Hindlimb muscle (tissue), 1 donor: Measurements from ENCODE around the gene ZNF205. TPM values are rescaled to one million over a fixed set of nuclear protein-coding genes. Genes with fewer than 3 reads are reported as not detected.
"Not testable (repeated sequence)": the region's sequence is repeated elsewhere in the genome, so short reads cannot be mapped to it uniquely, and the experiment has no call there.

ENCODE experiments used
- DNase-seq: peaks from one replicate; pipeline ENCODE4 v3.0.0-alpha.2; 2013
- polyA plus RNA-seq: library from polyadenylated mRNA; unstranded; fragments of 120-200 nt; gene quantifications from one replicate; pipeline ENCODE4 v1.2.1, GENCODE V29; 2013; ENCODE audit not compliant: insufficient read length

The ZNF205 gene
- polyA plus RNA-seq, 1 donor: 15.1 TPM

DNA sequence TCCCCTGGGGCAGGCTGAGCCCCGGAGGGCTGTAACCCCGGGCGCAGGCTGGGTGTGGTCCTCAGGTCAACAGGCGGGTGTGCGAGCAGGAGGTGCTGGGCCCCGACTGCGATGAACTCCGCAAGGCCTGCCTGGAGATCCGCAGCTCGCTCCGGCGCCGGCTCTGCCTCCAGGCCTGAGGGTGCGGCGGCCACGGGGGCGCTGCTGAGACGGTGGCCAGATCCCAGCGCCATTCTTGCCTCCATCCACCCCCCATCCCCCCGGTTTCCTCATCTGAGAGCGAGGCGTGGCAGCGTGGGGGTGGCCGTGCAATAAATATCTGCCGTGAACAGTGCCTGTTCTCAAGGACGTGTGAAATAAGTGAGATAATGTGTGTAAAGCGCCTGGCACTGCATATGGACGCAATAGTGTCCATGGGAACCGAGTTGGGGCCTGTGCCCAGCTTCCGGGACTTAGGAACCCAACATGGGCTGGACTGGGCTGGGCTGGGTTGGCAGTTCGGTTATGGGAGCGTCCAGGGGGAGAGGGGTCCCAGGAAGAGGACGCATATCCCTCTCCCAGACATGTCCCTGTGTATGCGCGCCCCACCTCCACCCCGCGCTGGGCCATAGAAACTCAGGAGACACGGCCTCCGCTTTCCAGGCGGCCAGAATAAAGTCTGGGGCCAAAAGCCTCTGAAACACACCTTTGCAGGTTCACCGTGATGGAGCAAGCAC lies 37.4 kb downstream of the ZNF205 start:
- DNase-seq: peak; percentile 69

DNA sequence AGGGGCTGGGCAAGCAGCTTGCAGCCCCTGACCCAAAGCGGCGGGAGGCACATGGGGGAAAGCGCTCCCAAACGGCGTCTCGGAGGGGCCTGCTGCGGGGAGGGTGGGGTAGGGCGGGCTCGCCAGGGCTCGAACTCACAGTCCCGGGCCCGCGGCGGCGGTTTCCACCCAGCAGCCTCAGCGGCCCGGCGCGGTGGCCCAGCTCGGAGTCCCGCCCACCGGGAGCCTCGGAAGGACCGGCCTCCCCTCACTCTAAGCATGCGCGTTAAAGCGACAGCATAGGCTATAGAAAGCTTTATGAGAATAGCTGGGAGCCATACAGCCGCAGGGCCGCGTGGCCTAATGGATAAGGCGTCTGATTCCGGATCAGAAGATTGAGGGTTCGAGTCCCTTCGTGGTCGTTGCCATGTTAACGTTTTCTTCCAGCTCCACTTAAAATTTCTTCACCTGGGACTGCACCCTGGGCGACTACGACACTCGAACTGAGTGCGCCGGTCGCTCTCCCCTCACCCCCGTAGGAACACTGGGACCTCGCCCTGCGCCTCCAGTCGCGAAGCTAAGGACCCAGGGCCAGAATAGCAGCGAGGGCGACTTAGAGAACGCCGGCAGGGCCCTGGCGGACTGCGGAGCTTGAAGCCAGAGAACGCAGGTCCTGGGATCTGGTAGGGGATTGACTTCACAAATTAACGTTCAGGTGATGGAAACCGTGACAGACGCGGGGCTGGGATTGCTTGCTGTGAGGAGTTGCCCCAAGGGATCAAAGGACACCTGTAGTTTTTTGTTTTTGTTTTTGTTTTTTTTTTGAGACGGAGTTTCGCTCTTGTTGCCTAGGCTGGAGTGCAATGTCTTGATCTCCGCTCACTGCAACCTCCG lies 38.2 kb downstream of the ZNF205 start:
- DNase-seq: peak; percentile 96

DNA sequence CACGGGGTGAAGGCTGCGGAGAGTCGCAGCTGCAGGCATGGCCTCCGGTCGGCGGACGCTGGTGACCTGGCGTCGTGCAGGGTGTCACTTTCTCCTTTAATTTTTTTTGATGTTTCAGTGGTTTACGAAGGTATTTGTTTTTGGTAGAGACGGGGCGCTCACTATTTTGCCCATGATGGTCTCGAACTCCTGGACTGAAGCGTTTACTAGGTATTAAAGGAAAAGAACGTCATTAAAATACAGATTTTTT lies 39.6 kb downstream of the ZNF205 start:
- DNase-seq: no peak

DNA sequence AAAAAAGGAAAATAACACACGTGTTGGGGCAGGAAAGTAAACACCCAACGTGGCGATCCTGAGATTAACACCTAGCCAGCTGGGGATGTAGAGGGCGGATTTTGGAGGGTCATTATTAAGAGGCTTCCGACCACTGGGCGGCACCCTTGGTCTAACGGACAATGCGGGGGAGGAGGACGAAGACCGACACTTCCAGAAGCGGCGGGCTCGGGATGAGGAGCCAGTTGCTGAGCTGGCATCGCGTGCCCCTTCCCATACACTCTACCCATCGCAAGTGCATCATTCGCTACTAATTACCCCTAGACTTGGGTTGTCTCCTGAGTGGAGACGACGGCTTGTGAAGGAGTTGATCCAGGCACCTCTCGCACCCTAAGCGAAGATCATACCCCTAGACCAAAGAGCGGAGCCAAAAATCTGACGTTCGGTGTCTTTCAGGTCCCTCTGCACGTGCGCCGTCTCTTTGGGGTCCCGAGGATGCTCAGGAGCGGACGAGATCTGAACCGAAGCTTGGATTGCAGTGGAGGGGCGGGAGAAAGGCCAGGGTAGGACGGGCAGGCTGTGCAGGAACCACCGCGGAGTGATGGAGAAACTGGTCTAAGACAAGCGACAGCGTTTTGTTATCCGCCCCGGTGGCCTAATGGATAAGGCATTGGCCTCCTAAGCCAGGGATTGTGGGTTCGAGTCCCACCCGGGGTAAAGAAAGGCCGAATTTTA lies 40.0 kb downstream of the ZNF205 start:
- DNase-seq: peak; percentile 93

DNA sequence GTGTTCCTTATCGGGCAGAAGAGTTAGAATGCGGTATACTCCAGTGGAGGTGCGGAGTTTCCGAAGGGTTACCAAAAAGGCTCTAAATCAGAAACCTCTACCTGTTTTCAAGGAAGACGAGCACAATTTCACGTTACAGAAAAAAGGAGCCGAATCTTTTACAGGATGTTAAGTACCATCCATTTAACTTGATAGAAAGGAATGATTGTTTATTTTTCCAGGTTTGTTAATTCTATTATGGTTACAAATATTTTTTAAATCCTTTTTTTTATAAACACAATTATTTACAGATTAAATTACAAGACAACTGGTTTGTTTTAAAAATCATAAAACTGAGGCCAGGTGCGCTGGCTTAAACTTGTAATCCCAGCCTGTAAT lies 40.6 kb downstream of the ZNF205 start:
- no peak for DNase-seq

DNA sequence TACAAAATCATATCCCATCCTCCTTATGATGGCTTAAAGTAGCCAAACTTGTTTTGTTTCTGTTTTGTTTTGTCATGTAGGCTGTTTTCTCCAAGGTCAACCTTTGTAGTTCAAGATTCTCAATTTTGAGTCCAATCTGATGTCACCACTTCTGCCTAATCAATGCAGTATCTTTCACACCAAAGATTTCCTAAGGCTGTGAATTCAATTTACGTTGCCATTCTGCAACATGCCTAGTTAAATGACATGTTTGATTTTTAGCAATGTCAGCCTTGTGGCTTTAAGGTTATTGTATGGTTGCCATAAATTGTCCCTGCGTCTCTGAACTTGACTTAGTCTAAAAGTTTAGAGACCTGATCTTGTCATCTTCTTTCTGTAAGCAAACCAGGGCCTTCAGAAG lies 42.8 kb downstream of the ZNF205 start:
- no peak for DNase-seq

DNA sequence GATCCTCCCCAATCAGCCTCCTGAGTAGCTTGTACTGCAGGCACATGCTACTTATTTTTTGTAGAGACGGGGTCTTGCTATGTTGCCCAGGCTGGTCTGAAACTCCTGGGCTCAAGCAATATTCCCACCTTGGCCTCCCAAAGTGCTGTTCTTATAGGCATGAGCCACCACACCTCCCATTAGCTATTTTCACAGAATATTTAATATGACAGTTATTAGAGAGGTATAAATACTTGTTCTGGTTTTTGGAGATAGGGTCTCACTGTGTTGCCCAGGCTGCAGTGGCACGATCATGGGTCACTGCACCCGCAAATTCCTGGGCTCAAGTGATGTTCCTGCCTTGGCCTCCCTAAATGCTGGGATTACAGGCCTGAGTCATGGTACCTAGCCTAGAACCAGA lies 43.6 kb downstream of the ZNF205 start:
- DNase-seq: no peak

DNA sequence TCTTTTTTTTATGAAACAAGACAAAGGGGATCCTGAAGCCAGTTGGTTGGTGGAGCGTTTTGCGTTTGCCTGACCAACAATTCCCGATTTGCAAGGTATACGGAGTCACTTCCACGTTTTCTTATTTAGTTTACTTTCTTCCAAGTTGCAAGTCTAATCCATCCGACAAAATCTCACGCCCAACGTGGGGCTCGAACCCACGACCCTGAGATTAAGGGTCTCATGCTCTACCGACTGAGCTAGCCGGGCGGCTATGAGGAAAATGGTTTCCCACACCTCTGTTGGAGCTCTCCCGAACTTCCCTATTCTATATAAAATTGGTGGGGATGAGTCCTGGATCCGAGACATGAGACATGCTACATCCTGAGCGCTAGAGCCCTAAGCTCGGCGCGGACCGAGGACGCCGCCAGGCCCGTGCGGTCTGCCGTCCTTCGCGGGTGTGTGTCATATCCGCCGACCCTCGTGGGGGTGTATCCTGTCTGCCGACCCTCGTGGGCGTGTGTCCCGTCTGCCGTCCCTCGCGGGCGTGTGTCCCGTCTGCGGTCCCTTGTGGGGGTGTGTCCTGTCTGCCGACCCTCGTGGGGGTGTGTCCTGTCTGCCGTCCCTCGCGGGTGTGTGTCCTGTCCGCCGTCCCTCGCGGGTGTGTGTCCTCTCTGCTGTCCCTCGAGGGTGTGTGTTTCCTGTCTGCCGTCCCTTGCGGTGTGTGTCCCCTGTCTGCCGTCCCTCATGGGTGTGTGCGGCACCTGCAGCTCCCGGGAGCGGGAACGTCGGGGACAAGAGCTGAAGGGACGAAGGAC lies 45.0 kb downstream of the ZNF205 start:
- peak; percentile 81 for DNase-seq

DNA sequence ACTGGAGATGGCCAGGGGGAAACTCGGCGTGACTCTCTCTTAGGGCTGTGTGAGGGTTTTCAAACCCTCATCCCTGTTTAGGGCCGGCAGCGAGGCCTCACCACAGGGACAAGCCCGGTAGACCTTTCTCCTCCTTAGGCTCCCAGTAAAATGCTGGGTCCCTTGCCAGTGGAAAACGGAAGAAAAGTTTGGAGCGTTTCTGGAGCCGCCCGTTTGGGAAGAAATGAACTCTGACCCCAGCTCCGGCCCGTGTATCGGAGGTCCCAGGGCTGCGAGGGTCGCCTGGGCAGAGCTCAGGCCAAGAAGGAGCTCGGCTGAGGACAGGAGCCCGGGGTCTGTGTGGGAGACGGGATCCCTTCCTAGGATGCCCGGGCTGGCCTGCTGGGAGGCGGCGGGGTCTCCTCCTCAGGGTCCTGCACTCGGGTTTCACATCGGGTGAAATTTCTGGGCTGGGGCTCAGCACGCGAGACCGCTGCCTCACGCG lies 45.7 kb downstream of the ZNF205 start:
- no peak for DNase-seq

DNA sequence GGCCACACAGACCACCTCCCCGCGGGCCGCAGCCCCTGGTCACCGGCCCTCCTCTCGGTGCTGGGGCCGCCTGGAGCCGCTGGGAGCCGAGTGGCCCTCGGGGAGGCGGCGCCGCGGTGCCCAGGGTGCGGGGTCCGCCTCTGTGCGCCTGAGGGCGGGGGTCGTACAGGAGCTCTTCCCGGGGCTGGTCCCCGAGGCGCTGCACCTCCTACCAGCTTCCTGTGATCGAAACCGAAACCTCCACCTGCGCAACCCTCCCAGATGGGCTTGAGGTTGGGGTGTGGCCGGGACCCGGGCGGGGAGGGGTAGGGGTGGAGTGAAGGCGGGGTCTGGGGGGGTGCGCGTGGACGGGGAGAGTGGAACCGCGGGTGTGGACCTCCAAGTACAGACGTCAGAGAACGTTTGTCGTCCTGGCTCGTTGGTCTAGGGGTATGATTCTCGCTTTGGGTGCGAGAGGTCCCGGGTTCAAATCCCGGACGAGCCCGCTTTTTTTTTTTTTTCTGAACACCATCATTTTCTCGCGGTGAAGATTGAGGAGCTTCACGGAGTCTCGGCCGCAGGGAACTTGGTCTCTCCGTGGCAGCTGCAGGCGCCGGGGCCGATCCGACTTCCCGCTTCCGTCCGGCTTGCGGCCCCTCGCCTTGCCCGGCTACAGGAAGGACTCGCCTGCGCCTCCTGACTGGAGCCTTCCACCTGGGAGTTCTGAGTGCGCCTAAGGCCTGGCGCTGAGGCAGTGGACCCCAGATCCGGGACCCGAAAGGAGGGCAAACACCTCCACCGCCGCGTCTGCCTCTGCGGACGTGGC lies 46.3 kb downstream of the ZNF205 start:
- peak; percentile 80 for DNase-seq

DNA sequence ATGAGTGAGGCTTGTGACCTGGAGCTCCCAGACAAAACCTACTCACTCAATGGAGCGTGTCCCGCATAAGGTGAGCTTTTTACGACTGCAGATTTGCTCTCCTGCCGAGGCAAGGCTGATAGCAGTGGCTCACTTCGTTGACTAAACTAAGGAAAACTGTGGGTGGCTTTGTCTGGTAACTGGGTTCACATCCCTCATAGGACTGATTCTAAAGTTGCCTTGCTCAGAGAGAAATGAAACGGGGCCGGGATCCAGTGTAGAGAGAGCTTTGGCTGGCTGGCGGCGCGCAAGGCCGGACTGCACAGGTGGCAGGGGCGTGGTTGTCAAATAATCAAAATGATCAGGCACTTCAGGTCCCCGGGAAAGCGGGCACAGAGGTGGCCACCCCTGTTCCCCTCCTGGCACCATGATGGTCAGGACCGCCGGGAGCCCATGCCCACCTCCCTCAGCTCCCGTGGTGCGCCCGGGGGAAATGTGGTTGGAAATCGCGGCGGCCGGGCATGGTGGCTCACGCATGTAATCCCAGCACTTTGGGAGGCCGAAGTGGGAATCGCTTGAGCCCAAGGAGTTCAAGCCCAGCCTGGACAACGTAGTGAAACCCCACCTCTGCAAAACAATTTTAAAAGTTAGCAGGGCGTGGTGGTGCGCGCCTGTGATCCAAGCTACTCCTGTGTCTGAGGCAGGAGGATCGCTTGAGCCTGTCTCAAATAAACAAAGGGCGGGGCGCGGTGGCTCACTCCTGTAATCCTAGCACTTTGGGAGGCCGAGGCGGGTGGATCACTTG lies 49.0 kb downstream of the ZNF205 start:
- DNase-seq: no peak

DNA sequence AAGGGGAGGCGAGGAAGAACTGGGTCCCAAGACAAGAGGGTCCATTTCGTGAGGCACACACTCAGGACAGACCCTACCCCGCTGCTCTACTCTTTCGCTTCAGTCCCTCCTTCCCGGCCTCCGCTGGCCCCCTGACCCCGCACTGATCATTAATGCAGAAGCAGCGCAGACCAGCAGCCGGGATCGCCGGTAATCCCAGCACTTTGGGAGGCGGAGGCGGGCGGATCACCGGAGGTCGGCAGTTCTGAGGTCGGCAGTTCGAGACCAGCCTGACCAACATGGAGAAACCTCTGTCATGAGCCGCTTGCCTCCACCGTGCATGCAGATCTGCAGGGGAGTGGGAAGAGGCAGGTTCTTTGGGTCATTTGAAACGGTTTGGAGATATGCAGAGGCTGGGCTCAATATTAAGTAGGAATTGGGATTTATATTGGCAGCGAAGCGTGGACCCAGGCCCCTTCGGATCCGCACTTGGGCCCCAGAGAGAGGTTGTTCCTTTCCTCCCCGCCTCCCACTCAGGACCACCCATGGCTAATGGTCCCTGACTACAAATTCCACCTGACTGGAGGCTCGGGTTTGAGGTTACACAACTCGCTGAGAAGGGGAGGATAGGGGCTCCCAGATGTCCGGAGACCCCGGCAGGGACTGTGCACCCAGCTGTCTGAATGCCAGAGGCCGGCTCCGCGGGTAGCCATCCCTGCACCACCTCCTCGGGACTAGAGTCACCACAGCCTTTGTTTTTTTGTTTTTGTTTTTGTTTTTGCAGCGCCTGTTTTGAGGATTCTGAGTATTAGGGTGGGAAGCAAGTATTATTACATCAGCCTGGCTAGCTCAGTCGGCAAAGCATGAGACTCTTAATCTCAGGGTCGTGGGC lies 52.0 kb downstream of the ZNF205 start:
- no peak for DNase-seq

DNA sequence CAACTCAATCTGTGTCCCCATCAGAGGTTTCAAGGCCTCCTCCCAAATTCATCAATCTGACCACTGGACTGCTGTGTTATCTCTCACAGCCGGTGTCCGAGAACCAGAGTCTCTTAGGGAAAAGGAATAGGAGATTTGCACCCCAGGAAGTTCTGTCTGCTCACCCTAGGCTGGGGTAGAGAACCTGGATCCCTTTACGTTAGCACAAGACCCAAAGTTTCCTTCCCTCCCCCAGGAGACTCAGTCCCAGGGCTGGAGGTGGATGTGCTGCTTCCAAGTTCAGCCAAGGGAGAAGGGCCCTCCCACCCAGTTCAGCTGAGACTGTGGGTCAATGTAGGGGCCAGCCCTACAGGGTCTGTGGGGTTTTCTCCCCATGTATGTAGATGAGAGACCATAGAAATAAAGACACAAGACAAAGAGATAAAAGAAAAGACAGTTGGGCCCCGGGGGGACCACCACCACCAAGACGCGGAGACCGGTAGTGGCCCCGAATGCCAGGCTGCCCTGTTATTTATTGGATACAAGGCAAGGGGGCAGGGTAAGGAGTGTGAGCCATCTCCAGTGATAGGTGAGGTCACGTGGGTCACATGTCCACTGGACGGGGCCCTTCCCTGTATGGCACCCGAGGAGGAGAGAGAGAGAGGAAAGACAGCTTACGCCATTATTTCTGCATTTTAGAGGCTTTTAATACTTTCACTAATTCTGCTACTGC lies 52.9 kb downstream of the ZNF205 start:
- DNase-seq: no peak

DNA sequence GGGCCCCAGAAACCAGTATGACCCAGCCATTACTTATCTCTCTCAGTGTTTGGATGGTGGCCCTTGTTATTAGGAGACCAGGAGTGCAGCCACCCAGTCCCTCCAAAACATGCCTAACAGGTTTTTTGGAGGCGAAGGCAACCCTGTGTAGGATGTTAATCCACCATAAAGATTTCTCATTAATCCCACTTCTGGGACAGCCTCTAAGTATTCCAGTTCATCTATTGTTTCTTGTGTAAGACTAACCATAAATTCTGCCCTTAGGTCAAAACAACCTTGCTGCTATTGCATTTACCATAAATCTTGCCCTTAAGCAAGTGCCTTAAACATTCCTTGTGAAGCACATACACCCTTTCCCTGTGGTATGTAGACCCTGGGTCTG lies 54.1 kb downstream of the ZNF205 start:
- DNase-seq: no peak

DNA sequence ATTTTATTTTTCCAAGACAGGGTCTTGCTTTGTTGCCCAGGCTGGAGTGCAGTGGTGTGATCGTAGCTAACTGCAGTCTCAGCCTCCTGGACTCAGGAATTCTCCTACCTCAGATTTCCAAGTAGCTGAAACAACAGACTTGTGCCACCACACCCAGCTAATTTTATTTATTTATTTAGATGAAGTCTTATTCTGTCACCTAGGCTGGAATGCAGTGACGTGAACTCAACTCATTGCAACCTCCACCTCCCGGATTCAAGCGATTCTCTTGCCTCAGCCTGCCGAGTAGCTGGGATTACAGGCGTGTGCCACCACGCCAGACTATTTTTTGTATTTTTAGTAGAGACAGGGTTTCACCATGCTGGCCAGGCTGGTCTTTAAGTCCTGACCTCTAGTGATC lies 56.3 kb downstream of the ZNF205 start:
- DNase-seq: not testable (repeated sequence)
